ENCODE measurements around the gene ZNF320.
"Not testable (repeated sequence)": the region's sequence is repeated elsewhere in the genome, so short reads cannot be mapped to it uniquely, and the experiment has no call there.

ZNF320 gene

DNA sequence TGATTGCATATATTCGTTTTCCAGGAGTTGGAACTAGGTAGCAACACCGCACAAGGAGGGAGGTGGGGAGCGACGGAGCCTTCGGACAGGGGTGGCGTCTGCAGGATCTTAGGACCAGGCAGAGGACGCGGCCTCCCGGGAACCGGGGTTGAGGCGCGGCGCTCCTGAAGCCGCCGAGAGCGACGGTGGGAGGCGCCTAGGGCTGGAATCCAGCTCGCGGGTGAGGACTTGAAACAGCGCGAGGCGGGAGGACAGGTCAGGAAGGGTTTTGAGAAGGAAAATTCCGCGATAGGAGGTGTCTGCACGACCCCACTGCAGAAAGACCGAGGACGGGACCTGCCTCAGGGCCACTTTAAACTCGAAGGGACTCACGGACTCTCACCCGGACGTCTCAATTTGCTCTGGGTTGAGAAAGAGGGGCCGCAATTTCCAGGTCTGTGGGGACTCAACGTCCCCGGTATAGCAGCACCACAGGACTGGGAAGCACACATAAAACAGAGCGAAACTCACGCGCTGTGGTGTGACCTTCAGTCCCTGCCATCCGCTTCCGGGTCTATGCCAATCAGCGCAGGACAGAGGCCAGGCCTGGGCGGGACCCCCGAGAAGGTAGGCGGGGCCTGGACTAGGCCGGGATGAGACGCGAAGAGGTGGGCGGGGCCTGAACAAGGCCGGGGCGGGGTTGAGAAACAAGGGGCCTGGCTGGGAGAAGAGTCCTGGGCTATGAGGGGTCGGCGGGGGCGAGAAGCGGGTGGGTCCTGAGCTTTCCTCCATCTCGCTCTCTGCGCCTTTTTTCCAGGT is at the start of gene ZNF320:
TSS of gene ZNF320 (minus strand) at position 498 of the 798 bp plus-strand sequence. CDS start 7,380 bp downstream, outside the sequence.
- peak; percentile 61 for DNase-seq

DNA sequence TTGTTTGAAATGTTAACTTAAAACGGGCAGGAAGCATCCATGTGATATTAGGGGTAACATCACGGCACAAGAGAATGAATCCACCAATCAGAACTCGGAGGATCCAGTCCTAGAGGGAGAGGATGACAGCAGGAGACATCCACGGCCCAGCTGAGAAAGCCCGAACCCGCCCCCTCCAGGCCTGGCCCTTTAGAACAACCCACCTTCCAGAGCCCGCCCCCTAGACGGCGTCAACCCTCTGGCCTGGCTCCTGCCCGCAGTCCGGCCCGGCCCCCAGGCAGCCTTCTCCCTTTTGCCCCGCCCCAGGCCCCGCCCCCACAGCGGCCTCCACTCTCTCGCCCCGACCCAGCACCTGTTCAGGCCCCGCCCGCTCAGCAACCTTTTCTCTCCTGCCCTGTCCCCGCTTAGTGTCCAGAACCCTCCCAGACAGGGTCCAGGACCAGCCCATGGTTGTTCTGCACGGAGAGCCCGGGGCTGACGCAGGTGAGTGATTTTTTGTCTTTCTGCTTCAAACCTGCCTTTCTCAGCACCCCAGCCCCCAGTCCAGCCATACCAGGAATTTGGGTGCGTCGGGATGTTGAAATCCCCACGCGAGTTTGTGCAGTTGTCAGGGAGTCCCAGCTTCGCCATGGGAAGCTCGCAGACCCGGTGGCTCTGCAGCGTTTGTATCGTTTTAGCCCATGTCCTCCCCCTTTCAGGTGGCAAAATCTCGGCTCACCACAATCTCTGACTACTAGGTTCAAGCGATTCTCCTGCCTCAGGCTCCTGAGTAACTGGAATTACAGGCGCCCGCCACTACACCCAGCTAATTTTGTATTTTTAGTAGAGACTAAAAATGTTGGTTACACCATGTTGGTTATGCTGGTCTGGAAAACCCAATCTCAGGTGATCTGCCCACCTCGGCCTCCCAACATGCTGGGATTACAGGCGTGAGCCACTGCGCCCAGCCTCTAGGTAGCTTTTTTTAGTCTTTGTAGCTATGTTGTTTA is 49.2 kb upstream of the ZNF320 start:
- DNase-seq, result no peak

DNA sequence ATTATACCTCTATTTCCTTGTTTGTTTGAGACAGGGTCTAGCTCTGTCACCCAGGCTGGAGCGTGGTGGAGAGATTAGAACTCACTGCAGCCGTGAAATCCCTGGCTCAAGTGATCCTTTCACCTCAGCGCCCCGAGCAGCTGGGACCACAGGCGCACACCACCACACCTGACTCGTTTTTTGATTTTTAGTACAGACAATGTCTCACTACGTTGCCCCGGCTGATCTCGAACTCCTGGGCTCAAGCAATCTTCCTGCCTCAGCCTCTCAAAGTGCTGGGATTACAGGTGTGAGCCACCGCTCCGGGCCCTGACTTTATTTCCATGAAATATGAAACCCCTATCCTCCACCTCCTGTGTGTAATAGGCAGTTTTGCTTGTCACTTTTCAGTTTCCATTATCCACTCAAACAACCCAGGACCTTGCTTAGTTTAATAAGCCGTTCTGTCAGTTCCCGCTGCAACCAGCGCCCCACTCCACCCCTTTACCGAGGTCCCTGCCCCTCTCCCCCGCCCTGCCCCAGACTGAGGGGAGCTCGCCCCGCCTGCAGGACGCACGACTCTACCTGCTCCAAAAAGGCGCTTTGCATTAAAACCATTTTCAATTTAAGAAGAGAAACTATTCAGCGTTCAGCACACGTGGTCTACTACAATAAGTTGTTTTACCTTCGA is 48.4 kb upstream of the ZNF320 start:
- no peak for DNase-seq

DNA sequence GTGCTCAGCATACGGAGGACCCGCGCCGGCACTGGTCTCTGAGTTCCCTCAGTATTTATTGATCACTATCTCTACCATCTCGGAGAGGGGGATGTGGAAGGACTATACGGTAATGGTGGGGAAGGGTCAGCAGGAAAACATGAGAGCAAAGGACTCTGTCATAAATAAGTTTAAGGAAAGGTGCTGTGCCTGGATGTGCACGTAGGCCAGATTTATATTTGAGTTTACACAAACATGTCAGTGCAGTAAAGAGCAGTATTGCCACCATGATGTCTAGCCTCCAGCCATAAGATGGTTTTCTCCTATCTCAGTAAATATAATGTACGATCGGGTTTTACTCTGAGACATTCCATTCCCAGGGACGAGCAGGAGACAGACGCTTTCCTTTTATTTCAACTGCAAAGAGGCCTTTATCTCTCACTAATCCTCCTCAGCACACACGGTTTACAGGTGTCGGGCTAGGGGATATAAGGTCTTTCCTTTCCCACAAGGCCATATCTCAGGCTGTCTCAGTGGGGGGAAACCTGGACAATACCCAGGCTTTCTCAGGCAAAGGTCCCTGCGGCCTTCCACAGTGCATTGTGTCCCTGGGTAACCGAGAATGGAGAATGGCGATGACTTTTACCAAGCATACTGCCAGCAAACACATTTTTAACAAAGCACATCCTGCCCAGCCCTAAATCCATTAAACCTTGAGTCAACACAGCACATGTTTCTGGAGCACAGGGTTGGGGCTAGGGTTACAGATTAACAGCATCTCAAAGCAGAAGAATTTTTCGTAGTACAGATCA is 47.5 kb upstream of the ZNF320 start:
- not testable (repeated sequence) for DNase-seq

DNA sequence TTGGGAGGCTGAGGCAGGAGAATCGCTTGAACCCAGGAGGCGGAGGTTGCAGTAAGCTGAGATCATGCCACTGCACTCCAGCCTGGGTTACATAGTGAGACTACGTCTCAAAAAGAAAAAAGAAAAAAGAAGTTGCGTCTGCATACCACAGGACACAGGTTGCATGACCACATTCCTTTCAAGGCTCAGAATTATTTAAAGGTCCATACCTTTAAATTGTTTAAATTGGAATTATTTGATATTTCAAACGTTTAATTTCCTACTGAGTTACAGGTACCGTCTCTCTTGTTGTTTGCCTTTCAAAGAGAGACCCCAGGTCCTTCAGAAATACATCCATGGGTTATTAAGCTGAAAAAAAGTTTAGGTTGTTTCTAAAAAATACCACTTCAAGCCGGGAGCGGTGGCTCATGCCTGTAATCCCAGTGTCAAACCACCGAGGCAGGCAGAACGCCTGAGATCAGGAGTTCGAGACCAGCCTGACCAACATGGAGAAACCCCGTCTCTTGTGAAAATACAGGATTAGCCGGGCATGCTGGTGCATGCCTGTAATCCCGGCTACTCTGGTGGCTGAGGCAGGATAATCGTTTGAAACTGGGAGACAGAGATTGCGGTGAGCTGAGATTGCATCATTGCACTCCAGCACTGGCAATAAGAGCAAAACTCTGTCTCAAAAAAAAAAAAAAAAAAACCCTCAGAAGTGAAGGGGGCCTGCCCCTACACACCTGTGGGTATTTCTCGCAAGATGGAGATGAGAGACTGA is 46.6 kb upstream of the ZNF320 start:
- no peak for DNase-seq

DNA sequence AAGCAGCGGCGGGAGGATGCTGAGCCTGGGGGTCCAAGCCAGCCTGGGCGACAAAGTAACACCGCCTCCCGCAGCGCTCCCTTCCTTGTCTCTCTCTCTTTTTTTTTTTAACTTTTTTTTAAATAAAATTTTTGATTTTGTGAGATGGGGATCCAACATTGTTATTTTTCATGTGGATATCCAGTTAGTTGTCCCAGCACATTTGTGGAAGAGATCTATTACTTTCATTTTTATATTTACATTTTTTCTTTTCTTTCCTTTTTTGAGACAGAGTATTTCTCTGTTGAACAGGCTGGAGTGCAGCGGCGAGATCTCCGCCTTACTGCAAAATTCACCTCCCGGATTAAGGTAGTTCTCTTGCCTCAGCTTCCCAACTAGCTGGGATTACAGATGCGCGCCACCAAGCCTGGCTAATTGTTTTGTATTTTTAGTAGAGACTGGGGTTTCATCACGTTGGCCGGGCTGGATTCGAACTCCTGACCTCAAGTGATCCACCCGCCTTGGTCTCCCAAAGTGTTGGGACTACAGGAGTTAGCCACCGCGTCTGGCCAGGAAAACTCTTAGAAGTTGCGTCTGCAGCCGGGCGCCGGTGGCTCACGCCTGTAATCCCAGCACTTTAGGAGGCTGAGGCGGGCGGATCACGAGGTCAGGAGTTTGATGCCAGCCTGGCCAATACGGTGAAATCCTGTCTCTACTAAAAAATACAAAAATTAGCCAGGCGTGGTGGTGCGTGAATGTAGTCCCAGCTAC is 45.9 kb upstream of the ZNF320 start:
- DNase-seq, result no peak

DNA sequence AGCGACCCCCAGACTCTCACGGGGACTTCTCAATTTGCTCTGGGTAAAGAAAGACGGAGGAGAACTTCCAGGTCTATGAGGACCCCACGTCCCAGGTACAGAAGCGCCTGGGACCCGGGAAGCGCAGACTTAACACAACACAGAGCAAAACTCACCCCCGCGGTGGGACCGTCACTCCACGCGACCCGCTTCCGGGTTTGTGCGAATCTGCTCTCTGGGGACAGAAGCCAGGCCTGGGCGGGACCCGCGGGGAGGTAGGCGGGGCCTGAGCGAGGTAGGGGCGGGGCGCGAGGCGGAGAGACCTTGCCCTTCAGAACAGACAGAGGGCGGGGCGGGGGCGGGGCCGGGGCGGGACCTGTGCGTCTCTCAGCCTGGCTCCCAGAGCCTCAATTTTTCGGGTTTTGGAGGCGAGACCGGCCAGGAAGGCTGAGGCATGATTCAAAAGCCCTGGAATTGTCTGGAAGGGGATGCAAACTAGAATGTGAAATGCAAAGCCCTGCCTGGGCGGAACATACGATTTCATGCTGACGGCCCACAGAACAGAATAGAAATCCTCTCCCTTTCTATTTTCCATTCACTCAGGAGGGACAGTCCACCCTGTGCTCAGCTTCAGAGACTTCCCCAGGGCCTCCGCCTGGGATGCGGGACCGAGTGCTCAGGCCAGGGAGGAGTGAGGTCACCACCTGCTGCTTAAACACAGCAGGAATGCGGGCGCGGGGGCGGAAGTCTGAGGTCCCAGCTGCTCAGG is 45.1 kb upstream of the ZNF320 start:
- no peak for DNase-seq

DNA sequence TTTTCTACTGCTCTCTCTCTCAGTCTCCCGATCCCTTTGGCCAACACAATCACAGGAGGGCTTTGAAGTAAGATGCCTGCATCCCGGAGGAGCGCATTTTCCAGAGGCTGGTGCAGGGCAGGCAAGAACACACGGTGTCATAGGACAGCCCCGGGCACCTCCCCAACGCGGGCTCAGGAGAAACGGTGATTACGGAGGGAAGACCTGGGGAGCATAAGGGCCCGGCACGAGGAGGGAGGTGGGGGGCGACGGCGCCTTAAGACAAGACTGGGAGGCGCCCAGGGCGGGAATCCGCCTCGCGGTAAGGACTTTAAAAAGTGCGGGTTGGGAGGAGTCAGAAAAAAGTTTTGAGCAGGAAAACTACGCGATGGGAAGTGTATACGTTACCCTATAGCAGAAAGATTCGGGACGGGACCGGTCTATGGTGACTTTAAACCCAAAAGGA is 44.5 kb upstream of the ZNF320 start:
- no peak for DNase-seq

DNA sequence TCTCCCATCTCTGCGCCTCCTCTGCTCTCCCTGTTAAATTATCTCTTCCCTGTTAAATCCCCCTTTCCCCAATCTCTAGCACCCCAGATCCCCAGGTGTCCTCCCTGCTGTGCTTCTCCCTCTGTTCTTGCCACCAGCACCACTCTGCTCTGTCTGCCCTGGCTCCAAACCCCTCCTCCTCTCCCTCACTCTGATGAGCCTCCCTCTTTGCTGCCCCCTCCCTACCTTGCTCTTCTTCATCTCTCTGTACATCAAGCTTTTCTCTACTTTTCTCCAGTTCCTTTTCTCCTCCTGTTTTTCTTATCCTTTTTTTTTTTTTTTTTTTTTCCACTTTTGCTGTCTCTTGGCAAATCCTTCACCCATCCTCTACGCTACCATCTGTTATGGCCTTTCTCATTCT is 44.1 kb upstream of the ZNF320 start:
- not testable (repeated sequence) for DNase-seq

DNA sequence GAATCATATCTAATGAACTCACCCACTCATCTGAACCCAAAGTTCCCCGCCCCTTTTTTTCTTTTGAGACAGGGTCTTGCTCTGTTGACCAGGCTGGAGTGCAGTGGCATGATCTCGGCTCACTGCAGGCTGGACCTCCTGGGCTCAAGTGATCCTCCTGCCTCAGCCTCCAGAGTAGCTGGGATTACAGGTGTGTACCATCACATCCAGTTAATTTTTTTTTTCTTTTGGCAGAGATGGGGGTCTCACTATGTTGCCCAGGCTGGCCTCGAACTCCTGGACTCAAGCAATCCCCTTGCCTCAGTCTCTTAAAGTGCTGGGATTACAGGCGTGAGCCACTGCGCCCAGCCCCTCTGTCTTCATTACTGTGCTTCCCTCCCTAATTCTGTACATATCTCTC is 43.5 kb upstream of the ZNF320 start:
- not testable (repeated sequence) for DNase-seq

DNA sequence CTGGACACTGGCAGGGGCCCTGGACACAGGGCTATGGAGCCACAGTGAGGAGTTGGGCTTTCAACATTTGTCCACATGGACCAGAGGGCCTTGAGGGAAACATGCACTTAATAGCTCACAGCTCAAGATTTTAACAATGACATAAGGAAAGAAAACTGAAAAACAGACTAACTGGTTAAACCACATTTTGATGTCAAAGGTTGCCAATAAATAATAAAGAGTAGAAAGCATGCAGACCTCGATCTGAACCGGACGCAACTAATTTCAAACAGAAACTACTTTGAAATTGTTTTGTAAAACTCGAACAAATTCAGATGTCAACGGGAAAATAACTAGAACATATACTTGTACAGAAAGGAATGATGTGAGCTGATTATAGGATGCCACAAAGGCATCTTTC is 41.3 kb upstream of the ZNF320 start:
- DNase-seq, result no peak

DNA sequence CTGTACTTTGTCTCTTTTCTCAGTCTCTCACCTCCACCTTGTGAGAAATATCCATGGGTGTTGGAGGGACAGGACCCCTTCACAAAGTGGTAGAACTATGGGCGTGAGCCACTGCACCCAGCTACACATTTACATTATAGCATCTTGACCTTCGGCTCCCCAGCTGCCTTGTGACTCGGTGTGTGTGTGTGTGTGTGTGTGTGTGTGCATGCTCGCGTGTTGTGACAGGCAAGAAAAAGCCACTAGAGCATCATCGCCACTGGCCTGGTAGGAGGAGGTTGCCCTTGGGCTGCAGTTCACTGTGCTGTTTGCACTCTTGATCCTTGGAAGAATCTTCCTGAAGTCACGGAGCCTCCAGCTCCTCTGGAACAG is 39.5 kb upstream of the ZNF320 start:
- DNase-seq, result no peak

DNA sequence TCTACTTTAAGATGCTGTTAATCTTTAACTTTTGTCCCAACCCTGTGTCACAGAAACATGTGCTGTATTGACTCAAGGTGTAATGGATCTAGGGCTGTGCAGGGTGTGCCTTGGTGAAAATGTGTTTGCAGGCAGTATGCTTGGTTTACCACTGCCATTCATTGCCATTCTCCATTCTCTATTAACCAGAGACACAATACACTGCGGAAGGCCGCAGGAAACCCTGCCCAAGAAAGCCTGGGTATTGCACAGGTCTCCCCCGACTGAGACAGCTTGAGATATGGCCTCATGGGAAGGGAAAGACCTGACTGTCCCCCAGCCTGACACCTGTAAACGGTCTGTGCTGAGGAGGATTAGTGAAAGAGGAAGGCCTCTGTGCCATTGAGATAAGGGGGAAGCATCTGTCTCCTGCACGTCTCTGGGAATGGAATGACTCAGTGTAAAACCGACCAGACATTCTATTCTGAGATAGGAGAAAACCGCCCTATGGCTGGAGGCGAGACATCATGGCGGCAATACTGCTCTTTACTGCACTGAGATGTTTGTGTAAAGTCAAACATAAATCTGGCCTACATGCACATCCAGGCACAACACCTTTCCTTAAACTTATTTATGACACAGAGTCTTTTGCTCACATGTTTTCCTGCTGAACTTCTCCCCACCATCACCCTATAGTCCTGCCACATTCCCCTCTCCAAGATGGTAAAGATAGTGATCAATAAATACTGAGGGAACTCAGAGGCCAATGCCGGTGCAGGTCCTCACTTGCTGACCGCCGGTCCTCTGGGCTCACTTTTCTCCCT is 38.9 kb upstream of the ZNF320 start:
- no peak for DNase-seq

DNA sequence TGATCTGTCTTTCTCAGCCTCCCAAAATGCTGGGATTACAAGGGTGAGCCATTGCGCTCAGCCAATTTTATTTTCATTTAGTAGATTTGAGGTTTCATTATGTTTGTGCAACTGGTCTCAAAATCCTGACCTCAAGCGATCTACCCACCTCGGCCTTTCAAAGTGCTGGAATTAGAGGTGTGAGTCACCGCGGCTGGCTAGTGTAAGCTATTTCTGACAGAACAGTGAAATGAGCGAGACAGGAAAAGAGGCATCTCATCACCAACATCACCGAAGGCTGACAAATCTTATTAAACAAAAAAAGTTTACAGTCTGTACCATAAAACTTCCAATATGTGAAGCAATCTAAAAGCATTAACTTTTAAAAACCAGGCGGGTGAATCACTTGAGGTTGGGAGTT is 38.0 kb upstream of the ZNF320 start:
- no peak for DNase-seq

DNA sequence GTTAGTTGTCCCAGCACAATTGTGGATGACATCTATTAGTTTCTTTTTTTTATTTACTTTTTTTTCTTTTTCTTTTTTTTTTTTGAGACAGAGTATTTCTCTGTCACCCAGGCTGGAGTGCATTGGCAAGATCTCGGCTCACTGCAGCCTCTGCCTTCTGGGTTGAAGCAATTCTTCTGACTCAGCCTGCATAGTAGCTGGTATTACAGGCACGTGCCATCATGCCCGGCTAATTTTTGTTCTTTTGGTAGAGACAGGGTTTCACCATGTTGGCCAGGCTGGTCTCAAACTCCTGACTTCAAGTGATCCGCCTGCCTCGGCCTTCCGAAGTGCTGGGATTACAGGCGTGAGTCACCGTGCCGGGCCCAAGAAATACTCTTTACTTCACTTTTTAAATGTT is 27.2 kb upstream of the ZNF320 start:
- DNase-seq, result not testable (repeated sequence)

DNA sequence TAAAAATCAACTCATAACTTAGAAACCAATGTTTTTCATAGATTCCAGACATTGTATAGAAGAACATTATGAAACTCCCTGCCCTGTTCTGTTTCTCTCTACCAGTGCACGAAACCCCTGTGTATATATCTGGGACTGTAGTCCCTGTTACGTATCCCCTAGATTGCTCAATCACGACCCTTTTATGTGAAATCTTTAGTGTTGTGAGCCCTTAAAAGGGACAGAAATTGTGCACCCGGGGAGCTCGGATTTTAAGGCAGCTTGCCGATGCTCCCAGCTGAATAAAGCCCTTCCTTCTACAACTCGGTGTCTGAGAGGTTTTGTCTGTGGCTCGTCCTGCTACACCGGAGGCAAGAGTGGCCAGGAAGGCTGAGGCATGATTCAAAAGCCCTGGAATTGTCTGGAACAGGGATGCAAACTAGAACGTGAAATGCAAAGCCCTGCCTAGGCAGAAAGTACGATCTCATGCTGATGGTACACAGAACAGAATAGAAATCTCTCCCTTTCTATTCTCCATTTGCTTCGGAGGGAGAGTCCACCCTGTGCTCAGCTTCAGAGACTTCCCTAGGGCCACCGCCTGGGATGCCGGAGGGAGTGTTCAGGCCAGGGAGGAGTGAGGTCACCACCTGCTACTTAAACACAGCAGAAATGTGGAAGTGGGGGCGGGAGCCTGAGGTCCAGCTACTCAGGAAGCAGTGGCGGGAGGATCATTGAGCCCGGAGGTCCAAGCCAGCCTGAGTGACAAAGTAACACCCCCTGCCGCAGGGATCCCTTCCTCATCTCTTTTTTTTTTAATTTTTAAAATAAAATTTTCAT is 26.6 kb upstream of the ZNF320 start:
- DNase-seq, result no peak

DNA sequence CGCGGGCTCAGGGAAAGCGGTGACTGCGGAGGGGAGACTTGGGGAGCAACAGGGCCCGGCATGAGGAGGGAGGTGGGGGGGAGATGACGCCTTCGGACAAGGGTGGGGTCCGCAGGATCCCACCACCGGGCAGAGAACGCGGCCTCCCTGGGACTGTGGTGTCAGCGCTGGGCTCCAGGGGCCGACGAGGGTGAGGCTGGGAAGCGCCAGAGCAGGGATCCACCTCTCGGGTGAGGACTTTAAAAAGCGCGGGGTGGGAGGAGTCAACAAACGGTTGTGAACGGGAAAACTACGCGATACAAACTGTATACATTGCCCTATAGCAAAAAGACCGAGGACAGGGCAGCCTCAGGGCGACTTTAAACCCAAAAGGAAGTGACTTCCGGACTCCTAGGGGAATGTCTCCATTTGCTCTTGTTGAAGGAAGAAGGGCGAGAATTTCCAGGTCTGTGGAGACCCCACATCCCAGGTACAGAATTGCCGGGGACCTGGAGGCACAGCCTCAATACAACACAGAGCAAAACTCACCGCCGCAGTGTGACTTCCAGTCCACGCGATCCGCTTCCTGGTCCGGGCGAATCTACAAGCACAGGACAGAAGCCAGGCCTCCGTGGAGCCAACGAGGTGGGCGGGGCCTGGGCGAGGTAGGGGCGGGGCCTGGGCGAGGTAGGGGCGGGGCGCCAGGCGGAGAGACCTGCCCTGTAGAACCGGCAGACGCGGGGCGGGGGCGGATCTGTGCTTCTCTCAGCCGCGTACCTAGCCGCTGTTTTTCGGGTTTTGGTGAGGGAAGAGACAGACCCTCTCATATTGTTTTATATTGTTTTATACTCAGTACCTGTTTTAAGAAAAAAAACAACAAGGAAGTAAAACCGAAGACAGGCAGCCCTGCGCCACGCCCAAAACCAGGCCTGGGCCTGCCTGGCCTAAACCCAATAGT is 25.7 kb upstream of the ZNF320 start, which contains the start of gene ZNF888:
TSS of gene ZNF888 (minus strand) at position 588 of the 937 bp plus-strand sequence. CDS start 5,555 bp downstream, outside the sequence.
- DNase-seq, result peak; percentile 66

Data from NCI-H187 treated with DMSO at 0.1 percent for 48 hours (cell line).